ENCODE data around the gene ATXN7L1.

The ATXN7L1 gene

GRCh38 chr7:105741982-105742381, 134.4 kb downstream of the ATXN7L1 start:
- Histone ChIP-seq H3K9ac (ENCODE audit: insufficient read length, low read depth) (no peak overlapping the region), H3K4me3 (ENCODE audit: insufficient read length, low read depth) (no peak overlapping the region), H3K9me3 (ENCODE audit: insufficient read depth, low read length) (no peaks in the 10 kb centered on the region), H3K27me3 (ENCODE audit: insufficient read depth, insufficient read length) (no peaks in the 10 kb centered on the region), H3K36me3 (ENCODE audit: insufficient read depth, insufficient read length, low read length) (no peaks in the 10 kb centered on the region), H3K4me1 (ENCODE audit: insufficient read depth, insufficient read length) (no peaks in the 10 kb centered on the region)
- TF ChIP-seq SUZ12 (IDR thresholded peaks at IDR 0.05; ENCODE audit: extremely low read depth, insufficient read depth, insufficient read length): no peak
- no peak for TF ChIP-seq YY1 (IDR thresholded peaks at IDR 0.05; ENCODE audit: insufficient read depth, insufficient read length)
- no peak for TF ChIP-seq ZNF274 (IDR thresholded peaks at IDR 0.05; ENCODE audit: low read depth, low read length)
- DNase-seq (ENCODE audit: low read depth, low spot score): no peak

GRCh38 chr7:105738133-105738532, 138.3 kb downstream of the ATXN7L1 start:
- Histone ChIP-seq H3K4me3 (ENCODE audit: insufficient read length, low read depth) (no peak overlapping the region), H3K4me1 (ENCODE audit: insufficient read depth, insufficient read length) (no peaks in the 10 kb centered on the region), H3K27me3 (ENCODE audit: insufficient read depth, insufficient read length) (no peaks in the 10 kb centered on the region), H3K9ac (ENCODE audit: insufficient read length, low read depth) (no peak overlapping the region), H3K36me3 (ENCODE audit: insufficient read depth, insufficient read length, low read length) (no peaks in the 10 kb centered on the region), H3K9me3 (ENCODE audit: insufficient read depth, low read length) (no peaks in the 10 kb centered on the region)
- DNase-seq (ENCODE audit: low read depth, low spot score): no peak
- no peak for TF ChIP-seq YY1 (IDR thresholded peaks at IDR 0.05; ENCODE audit: insufficient read depth, insufficient read length)
- TF ChIP-seq ZNF274 (IDR thresholded peaks at IDR 0.05; ENCODE audit: low read depth, low read length): no peak
- TF ChIP-seq SUZ12 (IDR thresholded peaks at IDR 0.05; ENCODE audit: extremely low read depth, insufficient read depth, insufficient read length): no peak

- Histone ChIP-seq H3K9me3 (ENCODE audit: insufficient read depth, low read length) (no peaks in the 10 kb centered on the region), H3K4me3 (ENCODE audit: insufficient read length, low read depth) (no peak overlapping the region), H3K27me3 (ENCODE audit: insufficient read depth, insufficient read length) (no peaks in the 10 kb centered on the region), H3K9ac (ENCODE audit: insufficient read length, low read depth) (no peak overlapping the region), H3K4me1 (ENCODE audit: insufficient read depth, insufficient read length) (no peaks in the 10 kb centered on the region), H3K36me3 (ENCODE audit: insufficient read depth, insufficient read length, low read length) (no peaks in the 10 kb centered on the region)
- no peak for DNase-seq (ENCODE audit: low read depth, low spot score)
- no peak for TF ChIP-seq SUZ12 (IDR thresholded peaks at IDR 0.05; ENCODE audit: extremely low read depth, insufficient read depth, insufficient read length)
- no peak for TF ChIP-seq ZNF274 (IDR thresholded peaks at IDR 0.05; ENCODE audit: low read depth, low read length)
- TF ChIP-seq YY1 (IDR thresholded peaks at IDR 0.05; ENCODE audit: insufficient read depth, insufficient read length): no peak
These were observed 142.2 kb downstream of the ATXN7L1 start for GRCh38 chr7:105734233-105734632.

- no peak for TF ChIP-seq YY1 (IDR thresholded peaks at IDR 0.05; ENCODE audit: insufficient read depth, insufficient read length)
- no peak for TF ChIP-seq SUZ12 (IDR thresholded peaks at IDR 0.05; ENCODE audit: extremely low read depth, insufficient read depth, insufficient read length)
- TF ChIP-seq ZNF274 (IDR thresholded peaks at IDR 0.05; ENCODE audit: low read depth, low read length): no peak
These were observed 145.4 kb downstream of the ATXN7L1 start for GRCh38 chr7:105731042-105731441.

GRCh38 chr7:105728028-105728427, 148.4 kb downstream of the ATXN7L1 start:
- no peaks in the 10 kb centered on the region for H3K9me3 ChIP-seq (ENCODE audit: insufficient read depth, low read length)
- no peaks in the 10 kb centered on the region for H3K27me3 ChIP-seq (ENCODE audit: insufficient read depth, insufficient read length)
- no peaks in the 10 kb centered on the region for H3K4me1 ChIP-seq (ENCODE audit: insufficient read depth, insufficient read length)
- no peak for DNase-seq (ENCODE audit: low read depth, low spot score)
- H3K9ac ChIP-seq (ENCODE audit: insufficient read length, low read depth): no peak overlapping the region
- no peak for TF ChIP-seq SUZ12 (IDR thresholded peaks at IDR 0.05; ENCODE audit: extremely low read depth, insufficient read depth, insufficient read length)
- no peak for TF ChIP-seq YY1 (IDR thresholded peaks at IDR 0.05; ENCODE audit: insufficient read depth, insufficient read length)
- no peak for TF ChIP-seq ZNF274 (IDR thresholded peaks at IDR 0.05; ENCODE audit: low read depth, low read length)
- peaks cover 5% of the 10 kb centered on the region for H3K36me3 ChIP-seq (ENCODE audit: insufficient read depth, insufficient read length, low read length)
- H3K4me3 ChIP-seq (ENCODE audit: insufficient read length, low read depth): no peak overlapping the region

More at GRCh38 chr7:105731042-105731441, 145.4 kb downstream of the ATXN7L1 start:
- H3K4me1 ChIP-seq (ENCODE audit: insufficient read depth, insufficient read length): no peaks in the 10 kb centered on the region
- no peak overlapping the region for H3K4me3 ChIP-seq (ENCODE audit: insufficient read length, low read depth)
- H3K9me3 ChIP-seq (ENCODE audit: insufficient read depth, low read length): no peaks in the 10 kb centered on the region
- DNase-seq (ENCODE audit: low read depth, low spot score): no peak
- H3K36me3 ChIP-seq (ENCODE audit: insufficient read depth, insufficient read length, low read length): peaks cover 5% of the 10 kb centered on the region
- H3K27me3 ChIP-seq (ENCODE audit: insufficient read depth, insufficient read length): no peaks in the 10 kb centered on the region
- no peak overlapping the region for H3K9ac ChIP-seq (ENCODE audit: insufficient read length, low read depth)

GRCh38 chr7:105724688-105725087, 151.7 kb downstream of the ATXN7L1 start:
- H3K36me3 ChIP-seq (ENCODE audit: insufficient read depth, insufficient read length, low read length): peaks cover 5% of the 10 kb centered on the region
- no peaks in the 10 kb centered on the region for H3K9me3 ChIP-seq (ENCODE audit: insufficient read depth, low read length)
- H3K27me3 ChIP-seq (ENCODE audit: insufficient read depth, insufficient read length): no peaks in the 10 kb centered on the region
- H3K4me1 ChIP-seq (ENCODE audit: insufficient read depth, insufficient read length): no peaks in the 10 kb centered on the region
- TF ChIP-seq YY1 (IDR thresholded peaks at IDR 0.05; ENCODE audit: insufficient read depth, insufficient read length): no peak
- TF ChIP-seq ZNF274 (IDR thresholded peaks at IDR 0.05; ENCODE audit: low read depth, low read length): no peak
- TF ChIP-seq SUZ12 (IDR thresholded peaks at IDR 0.05; ENCODE audit: extremely low read depth, insufficient read depth, insufficient read length): no peak
- H3K9ac ChIP-seq (ENCODE audit: insufficient read length, low read depth): no peak overlapping the region
- no peak for DNase-seq (ENCODE audit: low read depth, low spot score)
- H3K4me3 ChIP-seq (ENCODE audit: insufficient read length, low read depth): no peak overlapping the region

- Histone ChIP-seq H3K9me3 (ENCODE audit: insufficient read depth, low read length) (no peaks in the 10 kb centered on the region), H3K4me1 (ENCODE audit: insufficient read depth, insufficient read length) (peaks cover under 1% of the 10 kb centered on the region), H3K27me3 (ENCODE audit: insufficient read depth, insufficient read length) (no peaks in the 10 kb centered on the region), H3K36me3 (ENCODE audit: insufficient read depth, insufficient read length, low read length) (peaks cover 5% of the 10 kb centered on the region), H3K9ac (ENCODE audit: insufficient read length, low read depth) (no peak overlapping the region), H3K4me3 (ENCODE audit: insufficient read length, low read depth) (no peak overlapping the region)
- TF ChIP-seq SUZ12 (IDR thresholded peaks at IDR 0.05; ENCODE audit: extremely low read depth, insufficient read depth, insufficient read length): no peak
- no peak for DNase-seq (ENCODE audit: low read depth, low spot score)
These were observed 152.8 kb downstream of the ATXN7L1 start for GRCh38 chr7:105723572-105723971.
